NT2/D1 (cell line): ENCODE measurements around the gene RERE.
"Not testable (repeated sequence)": the region's sequence is repeated elsewhere in the genome, so short reads cannot be mapped to it uniquely, and the experiment has no call there.

Source experiments
- DNase-seq: peaks from one replicate; pipeline ENCODE4 v3.0.0-alpha.2; 2011; ENCODE audit warnings: low read depth, low spot score
- H3K27me3 ChIP-seq: 2 replicates; pipeline ENCODE4 v1.6.0; 2011; ENCODE audit warnings: mild to moderate bottlenecking; ENCODE audit not compliant: insufficient read length, insufficient read depth
- H3K36me3 ChIP-seq: 2 replicates; pipeline ENCODE4 v1.6.1; 2011; ENCODE audit warnings: mild to moderate bottlenecking, low read length, mixed read lengths; ENCODE audit not compliant: insufficient read depth, insufficient read length
- H3K4me1 ChIP-seq: 2 replicates; pipeline ENCODE4 v1.5.1; 2011; ENCODE audit not compliant: insufficient read depth, insufficient read length
- H3K4me3 ChIP-seq: 2 replicates; pipeline ENCODE4 v1.5.1; 2011; ENCODE audit warnings: low read depth; ENCODE audit not compliant: insufficient read length
- H3K9ac ChIP-seq: 2 replicates; pipeline ENCODE4 v1.6.0; 2011; ENCODE audit warnings: low read depth; ENCODE audit not compliant: insufficient read length
- H3K9me3 ChIP-seq: 2 replicates; pipeline ENCODE4 v1.5.1; 2011; ENCODE audit warnings: mild to moderate bottlenecking, low read length; ENCODE audit not compliant: insufficient read depth
- SUZ12 ChIP-seq: IDR thresholded peaks from 2 replicates; pipeline ENCODE4 v1.6.1; 2011; ENCODE audit not compliant: insufficient read length, insufficient read depth; ENCODE audit errors: extremely low read depth
- YY1 ChIP-seq: IDR thresholded peaks from 2 replicates; pipeline ENCODE4 v1.6.1; 2011; ENCODE audit not compliant: insufficient read length, insufficient read depth
- ZNF274 ChIP-seq: IDR thresholded peaks from 2 replicates; pipeline ENCODE4 v1.6.1; 2011; ENCODE audit warnings: mild to moderate bottlenecking, low read depth, low read length

The RERE gene

GRCh38 chr1:8598060-8598724 lies 219.2 kb downstream of the RERE start:
- DNase-seq: no peak

GRCh38 chr1:8597455-8597854 lies 220.0 kb downstream of the RERE start:
- DNase-seq: no peak
- TF ChIP-seq ZNF274 (no peak), SUZ12 (no peak), YY1 (no peak)
- Histone ChIP-seq H3K4me1 (no peaks in the 10 kb centered on the region), H3K9ac (no peak overlapping the region), H3K9me3 (peaks cover 15% of the 10 kb centered on the region; the same call in 1 of the 2 replicates), H3K4me3 (no peak overlapping the region), H3K27me3 (no peaks in the 10 kb centered on the region), H3K36me3 (peaks cover 4% of the 10 kb centered on the region)

More at GRCh38 chr1:8598060-8598724, 219.2 kb downstream of the RERE start:
- H3K9me3 ChIP-seq: peaks cover 12% of the 10 kb centered on the region; the same call in 1 of the 2 replicates
- no peak for TF ChIP-seq ZNF274
- H3K4me1 ChIP-seq: no peaks in the 10 kb centered on the region
- H3K27me3 ChIP-seq: no peaks in the 10 kb centered on the region
- no peak overlapping the region for H3K4me3 ChIP-seq
- peaks cover 4% of the 10 kb centered on the region for H3K36me3 ChIP-seq
- no peak overlapping the region for H3K9ac ChIP-seq

DNA sequence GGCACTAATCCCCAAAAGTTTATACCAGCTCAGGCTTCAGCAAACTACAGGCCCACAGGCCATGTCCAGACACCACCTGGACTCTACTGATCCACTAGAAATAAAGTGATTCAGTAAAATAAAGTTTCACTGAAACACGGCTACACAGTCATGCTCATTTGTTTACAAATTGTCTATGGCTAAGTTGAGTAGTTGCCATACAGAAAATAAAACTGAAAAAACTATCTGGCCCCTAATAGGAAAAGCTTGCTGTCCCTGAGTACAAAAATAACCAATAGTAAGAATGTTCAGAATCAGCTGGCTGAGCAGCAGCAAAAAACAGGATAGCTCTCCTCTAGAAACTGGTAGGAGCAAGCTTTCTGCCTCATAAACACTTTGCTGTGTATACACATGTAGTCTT lies 221.5 kb downstream of the RERE start:
- Histone ChIP-seq H3K9me3 (peaks cover 15% of the 10 kb centered on the region; the same call in 1 of the 2 replicates), H3K4me3 (no peak overlapping the region), H3K36me3 (peaks cover 4% of the 10 kb centered on the region), H3K27me3 (no peaks in the 10 kb centered on the region), H3K9ac (no peak overlapping the region), H3K4me1 (no peaks in the 10 kb centered on the region)
- TF ChIP-seq ZNF274 (no peak), SUZ12 (no peak), YY1 (no peak)
- DNase-seq: no peak

DNA sequence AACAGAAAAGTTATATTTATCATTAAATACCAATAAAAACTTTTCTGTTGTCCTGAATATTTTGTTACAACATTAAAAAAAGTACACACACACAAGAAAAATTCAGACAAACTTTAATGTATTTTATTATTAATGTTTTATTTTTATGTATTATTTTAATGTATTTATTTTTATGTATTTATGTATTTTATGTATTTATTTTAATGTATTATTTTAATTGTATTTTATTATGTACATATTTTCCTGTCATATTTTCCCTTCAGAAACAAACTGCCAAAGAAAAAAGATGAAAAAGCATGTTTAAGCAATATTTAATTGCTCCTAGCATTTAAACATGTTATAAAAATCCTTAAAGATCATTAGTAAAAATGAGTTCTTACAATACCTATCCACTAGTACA lies 222.1 kb downstream of the RERE start:
- Histone ChIP-seq H3K36me3 (peaks cover 4% of the 10 kb centered on the region), H3K27me3 (no peaks in the 10 kb centered on the region), H3K4me1 (no peaks in the 10 kb centered on the region), H3K4me3 (no peak overlapping the region), H3K9ac (no peak overlapping the region), H3K9me3 (peaks cover 15% of the 10 kb centered on the region; the same call in 1 of the 2 replicates)
- no peak for DNase-seq
- TF ChIP-seq SUZ12: no peak
- TF ChIP-seq ZNF274: no peak
- no peak for TF ChIP-seq YY1

DNA sequence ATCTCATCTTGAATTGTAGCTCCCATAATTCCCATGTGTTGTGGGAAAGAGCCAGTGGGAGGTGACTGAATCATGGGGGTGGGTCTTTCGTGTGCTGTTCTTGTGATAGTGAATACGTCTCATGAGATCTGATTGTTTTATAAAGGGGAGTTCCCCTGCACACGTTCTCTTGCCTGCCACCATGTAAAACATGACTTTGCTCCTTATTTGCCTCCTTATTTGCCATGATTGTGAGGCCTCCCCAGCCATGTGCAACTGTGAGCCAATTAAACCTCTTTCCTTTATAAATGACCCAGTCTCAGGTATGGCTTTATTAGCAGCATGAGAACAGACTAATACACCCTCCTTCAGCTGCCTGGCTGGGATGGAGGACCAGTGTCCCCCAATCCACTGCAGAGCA lies 224.1 kb downstream of the RERE start:
- H3K9ac ChIP-seq, DNase-seq, H3K27me3 ChIP-seq, H3K36me3 ChIP-seq, H3K4me1 ChIP-seq, H3K4me3 ChIP-seq: not testable (repeated sequence)
- peaks cover 15% of the 10 kb centered on the region; the same call in 1 of the 2 replicates for H3K9me3 ChIP-seq

GRCh38 chr1:8591569-8591968 lies 225.9 kb downstream of the RERE start:
- no peaks in the 10 kb centered on the region for H3K4me1 ChIP-seq
- peaks cover 15% of the 10 kb centered on the region; the same call in 1 of the 2 replicates for H3K9me3 ChIP-seq
- DNase-seq: no peak
- H3K36me3 ChIP-seq: no peaks in the 10 kb centered on the region
- no peak overlapping the region for H3K4me3 ChIP-seq
- H3K27me3 ChIP-seq: no peaks in the 10 kb centered on the region
- no peak for TF ChIP-seq SUZ12
- TF ChIP-seq YY1: no peak
- no peak for TF ChIP-seq ZNF274
- no peak overlapping the region for H3K9ac ChIP-seq

- H3K9me3 ChIP-seq: peaks cover 15% of the 10 kb centered on the region; the same call in 1 of the 2 replicates
- TF ChIP-seq YY1: no peak
- no peak for TF ChIP-seq ZNF274
- no peak for TF ChIP-seq SUZ12
- no peak overlapping the region for H3K4me3 ChIP-seq
- no peak for DNase-seq
- H3K4me1 ChIP-seq: no peaks in the 10 kb centered on the region
- H3K9ac ChIP-seq: no peak overlapping the region
- H3K36me3 ChIP-seq: no peaks in the 10 kb centered on the region
- no peaks in the 10 kb centered on the region for H3K27me3 ChIP-seq
Measured at GRCh38 chr1:8590721-8591351, 226.6 kb downstream of the RERE start.
